GM12872 (cell line): ENCODE measurements around the gene ELOVL5.

Experiments used
- CTCF ChIP-seq: IDR thresholded peaks from 3 replicates; pipeline ENCODE4 v1.5.1; 2011; ENCODE audit warnings: low read depth, mild to moderate bottlenecking, low read length, moderate library complexity; ENCODE audit not compliant: insufficient read depth

ELOVL5 gene

GRCh38 chr6:53357576-53358360 lies 9.0 kb upstream of the ELOVL5 start:
- no peak for TF ChIP-seq CTCF

GRCh38 chr6:53353624-53354023 lies 4.9 kb upstream of the ELOVL5 start:
- TF ChIP-seq CTCF, result no peak

- no peak for TF ChIP-seq CTCF
Observed at GRCh38 chr6:53352360-53352759, 3.6 kb upstream of the ELOVL5 start.

DNA sequence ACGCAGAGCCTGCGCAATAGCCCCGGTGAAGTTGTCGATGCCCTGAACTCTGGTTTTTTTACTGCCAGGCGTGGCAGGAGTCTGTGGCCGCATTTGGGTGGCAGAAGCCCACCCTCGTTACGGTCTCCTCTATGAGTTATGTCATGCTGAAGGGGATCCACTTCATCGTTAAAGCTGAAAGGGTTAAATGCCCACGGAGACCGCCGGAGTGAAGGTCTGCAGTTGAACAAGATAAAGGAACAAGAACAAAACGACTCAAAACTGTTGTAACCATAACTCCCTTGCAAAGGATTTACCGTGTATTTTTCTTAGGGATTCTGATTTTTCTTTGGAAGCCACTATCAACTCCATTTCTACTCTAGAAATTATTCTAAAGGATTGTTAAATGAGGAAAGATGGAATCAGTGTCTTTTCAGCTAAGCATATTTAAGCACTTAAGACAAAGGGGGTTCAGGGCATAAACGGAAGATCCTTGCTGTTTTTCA lies 501 bp upstream of the ELOVL5 start:
- TF ChIP-seq CTCF, result no peak

- no peak for TF ChIP-seq CTCF
Observed at GRCh38 chr6:53347921-53348370, 804 bp downstream of the ELOVL5 start.

- TF ChIP-seq CTCF, result no peak
Observed at GRCh38 chr6:53347250-53347920, 1.4 kb downstream of the ELOVL5 start.

DNA sequence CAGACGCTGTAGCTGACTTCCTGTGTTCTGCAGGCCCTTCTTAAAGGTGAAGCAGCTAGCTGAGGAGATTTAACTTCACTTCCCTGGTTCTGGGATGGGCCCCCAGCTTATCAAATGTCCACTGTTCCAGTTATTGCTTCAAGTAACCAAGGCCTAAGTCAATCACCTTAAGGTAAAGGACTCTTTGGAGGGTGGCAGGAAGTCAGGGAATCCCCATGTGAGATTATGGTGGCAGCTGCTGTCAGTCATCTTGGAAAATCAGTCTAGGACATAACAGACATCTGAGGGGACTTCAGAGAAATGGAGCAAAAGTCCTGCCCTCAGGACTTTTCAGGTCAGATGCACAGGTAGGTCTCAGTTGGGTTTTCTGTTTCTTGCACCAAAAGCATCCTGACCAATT lies 3.8 kb downstream of the ELOVL5 start:
- no peak for TF ChIP-seq CTCF
